GM21367 (cell line): ENCODE measurements around the gene TENT5C.

Source experiments
- ATAC-seq: cut with Tn5 transposase; IDR thresholded peaks from one replicate; pipeline ENCODE4 v1.9.1; 2021; ENCODE audit not compliant: unreplicated experiment

The TENT5C gene

GRCh38 chr1:117590273-117590925 is 15.4 kb upstream of the TENT5C start:
- ATAC-seq: no peak

DNA sequence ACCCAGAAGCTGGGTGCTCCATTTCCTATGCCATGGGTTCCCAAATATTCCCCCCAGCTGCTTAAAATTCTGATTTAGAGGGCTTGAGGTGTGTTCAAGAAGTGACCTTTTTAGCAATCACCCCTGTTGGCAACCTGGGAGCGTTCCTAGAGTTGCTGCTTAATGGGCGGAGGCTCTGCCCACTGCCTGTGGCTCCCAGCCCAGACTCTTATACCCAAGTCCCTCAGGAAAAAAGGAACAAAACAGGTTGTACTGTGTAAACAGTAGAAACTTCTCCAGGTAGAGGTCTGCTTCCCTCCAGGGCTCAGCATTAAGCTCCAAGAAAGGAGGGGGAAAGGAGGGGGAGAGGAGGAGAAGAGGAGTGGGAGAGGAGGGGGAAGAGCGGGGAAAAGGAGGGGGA is 14.6 kb upstream of the TENT5C start:
- no peak for ATAC-seq

DNA sequence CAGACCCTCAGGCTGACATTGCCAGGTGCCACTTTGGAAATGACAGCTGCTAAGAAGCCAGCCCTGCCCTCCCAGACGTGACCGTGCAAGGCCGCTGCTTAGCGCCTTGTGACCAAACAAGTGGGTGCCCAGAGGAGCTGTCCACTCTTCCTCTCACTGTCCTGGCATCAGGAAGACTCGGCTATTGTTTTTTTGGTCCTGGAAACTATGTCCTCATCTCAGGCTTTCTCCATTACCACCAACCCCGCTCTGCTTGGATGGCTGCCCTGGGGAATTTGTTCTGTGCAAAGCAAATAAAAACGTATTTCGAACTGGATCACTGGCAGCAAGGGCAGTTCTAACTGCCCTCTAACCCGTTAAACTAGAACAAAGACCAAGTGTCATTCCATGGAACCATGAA is 13.7 kb upstream of the TENT5C start:
- ATAC-seq: no peak

GRCh38 chr1:117594261-117594990 is 11.4 kb upstream of the TENT5C start:
- no peak for ATAC-seq

DNA sequence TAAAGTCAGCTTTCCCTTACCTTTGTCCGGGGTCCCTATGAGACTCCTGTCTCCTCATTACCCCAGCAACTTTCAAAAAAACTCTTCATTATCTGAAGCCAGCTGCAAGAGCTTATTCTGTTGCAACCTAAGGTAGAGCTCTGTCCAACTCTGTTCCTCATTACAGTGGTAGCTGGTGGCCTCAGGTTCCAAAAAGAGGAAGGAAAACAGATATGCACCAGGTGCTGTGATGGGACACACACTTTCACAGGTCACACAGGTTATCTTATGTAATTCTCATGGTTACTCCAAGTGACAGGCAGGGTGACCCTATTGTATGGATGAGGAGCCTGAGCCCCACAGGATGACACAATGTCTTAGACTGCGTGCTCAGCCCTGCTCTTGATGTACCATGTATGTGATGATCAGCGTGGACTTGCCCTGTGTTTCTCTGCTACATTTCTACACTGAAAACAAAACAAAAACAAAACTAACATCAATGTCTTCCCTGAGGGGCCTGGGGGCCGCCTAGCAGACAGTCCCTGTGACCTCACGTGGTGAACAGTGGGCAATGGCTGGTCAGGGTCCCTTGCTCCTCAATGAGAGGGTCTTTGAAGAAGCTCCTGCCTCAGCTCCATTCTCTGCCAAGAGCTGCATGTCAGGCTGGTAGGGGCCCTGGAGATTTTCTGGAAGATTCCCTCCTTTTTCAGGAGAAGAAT is 9.7 kb upstream of the TENT5C start:
- ATAC-seq: no peak

GRCh38 chr1:117598489-117598888 is 7.4 kb upstream of the TENT5C start:
- ATAC-seq: no peak

DNA sequence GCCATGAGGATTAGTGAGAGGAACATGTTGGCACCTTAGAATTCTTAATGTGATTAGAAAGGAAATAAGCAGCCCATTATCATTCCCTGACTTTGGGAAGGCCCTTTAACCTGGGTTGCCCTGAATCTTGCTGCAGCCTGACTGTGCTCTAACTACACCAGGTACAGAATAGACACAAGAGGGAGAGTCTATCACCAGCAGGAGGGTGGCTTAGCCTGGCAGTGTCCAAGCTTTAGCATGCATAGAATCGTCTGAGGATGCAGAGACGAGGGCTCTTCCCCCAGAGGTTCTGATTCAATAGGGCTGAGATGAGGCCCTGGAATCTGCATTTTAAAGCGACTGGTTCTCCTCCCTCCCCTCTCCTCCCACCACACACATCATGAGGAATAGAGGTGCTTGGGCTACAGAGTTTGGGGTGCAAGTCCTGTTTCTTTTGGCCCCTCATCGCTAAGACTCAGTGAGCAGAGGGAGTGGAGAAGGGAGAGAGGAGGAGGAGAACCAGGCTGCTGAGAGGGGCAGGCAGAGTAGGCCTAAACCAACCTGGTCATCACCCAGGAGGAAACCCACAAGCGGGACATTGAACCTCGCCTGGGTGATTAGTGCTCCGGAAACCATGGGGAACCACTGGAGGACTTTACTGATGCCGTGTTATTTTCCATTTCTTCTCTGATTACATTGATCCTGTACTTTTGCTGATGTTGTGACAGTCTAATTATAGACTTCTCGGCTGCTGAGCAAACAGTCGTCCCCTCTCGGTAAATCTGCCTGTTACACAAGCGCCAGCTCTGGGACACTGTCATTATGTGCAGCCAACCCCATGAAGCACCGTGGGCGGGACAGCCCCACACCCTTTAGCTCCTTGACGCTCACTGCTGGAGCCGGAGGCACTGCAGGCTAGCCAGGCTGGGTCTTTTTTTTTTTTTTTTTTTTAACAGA is 6.3 kb upstream of the TENT5C start:
- no peak for ATAC-seq

DNA sequence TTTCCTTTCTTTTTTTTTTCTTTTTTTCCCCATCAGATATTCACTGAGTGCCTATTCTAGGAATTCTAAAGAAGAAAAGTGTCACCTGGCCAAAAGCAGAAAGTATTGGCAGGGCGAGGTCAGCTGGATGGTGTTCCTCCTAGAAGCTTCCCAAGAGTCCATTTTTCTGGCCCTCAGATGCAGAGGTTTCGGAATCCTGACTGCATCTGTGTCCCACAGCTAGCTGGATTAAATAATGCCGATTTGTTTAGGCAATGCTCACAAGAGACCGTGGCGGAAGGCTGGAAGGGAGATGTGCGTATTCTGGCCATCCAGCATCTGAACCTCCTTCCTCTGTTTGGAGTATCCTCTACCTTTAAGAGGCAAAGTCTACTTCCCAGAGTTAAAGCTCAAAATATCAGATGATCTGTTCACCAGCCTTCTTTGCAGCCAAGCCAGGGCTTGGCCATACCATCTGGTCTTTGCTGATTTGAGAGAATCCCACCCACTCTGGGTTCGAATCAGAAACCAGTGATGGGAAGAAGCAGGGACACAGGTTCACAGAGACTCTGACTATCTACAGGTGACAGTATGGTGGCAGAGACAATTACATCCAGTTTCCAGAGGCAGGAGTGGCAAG is 5.4 kb upstream of the TENT5C start:
- ATAC-seq: no peak

- ATAC-seq: no peak
These were observed 4.9 kb upstream of the TENT5C start for GRCh38 chr1:117600966-117601365.

DNA sequence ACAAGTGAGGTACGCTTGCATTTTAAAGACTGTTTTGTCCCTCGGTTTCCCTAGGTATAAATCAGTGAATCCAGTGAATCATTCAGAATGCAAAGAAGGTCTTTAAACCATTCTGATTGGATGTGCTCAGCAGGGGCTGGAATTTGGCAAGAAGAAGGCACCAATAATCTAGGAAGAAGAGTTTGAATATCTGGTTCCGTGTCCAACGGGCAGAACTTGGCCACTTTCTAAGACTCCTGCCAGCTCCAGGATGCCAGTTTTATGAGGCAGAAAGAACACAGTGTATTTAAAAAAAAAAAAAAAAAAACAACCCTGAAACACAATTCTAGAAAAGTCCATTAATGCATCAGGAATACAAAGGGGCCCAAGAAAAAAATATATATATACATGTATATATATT is 3.0 kb upstream of the TENT5C start:
- ATAC-seq: no peak

DNA sequence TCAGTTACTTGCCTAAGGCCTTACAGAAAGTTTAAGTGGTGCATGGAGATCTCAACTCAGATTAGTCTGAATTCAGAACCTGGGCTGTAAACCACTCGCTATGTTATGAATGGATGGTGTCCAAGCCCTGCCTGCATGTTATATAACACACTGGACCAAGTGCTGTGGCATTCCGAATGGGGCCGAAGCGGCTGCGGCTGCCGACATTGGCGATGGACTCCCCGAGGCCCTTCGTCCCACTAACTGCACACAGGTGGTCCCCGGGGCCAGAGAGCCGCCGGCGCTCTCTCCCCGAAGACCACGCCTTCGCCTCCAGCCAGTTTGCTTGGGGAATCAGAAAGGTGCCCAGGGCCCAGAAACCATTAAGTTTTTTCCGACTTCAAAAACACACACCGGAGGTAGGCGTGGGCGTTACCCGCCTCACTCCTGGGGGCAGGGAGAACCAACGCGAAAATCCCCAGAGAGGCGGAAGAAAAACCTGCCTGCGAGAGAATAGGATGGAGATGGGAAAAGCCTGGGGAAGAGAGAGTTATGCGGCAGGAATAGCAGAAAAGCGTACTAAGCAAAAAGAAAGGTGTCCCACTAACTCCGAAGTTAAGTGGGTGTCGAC is 579 bp upstream of the TENT5C start:
- ATAC-seq: peak; percentile 18

DNA sequence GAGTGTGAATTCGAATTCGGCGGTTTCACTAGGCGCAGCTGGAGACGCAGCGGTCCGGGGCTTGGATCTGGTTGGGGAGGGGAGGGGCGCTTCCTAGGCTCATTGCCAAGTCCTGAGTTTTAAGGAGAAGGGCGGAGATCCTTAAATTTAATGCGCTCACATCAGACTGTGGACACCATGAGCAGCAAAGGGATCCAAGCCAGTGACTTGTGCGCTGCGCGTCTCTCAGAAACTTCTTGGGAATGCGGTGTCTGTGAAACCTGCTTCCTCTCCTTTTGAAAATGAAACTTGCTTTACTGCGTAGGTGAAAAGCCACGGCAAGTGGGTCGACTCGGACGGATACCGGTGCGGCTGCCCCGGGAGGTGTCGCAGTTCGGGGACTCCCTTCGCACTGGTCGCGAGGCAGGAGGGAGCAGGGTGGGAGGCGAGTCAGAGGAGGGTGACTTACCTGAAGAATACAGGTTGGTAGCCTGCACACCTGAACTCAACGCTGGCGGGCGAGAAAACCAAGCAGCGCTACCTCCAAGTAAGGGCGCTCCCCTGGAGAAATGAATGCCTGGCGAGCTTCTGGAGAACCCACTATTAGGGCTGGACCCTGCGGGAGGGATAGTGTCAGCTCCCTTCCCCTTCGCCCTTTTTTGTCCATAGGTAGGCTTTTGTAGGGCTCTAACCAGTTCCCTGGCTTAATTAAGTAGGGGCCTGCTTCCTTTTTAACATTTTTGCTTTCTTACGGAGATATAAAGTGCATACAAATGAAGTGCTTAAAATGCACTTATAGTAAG is 992 bp downstream of the TENT5C start:
- peak; percentile 14 for ATAC-seq

DNA sequence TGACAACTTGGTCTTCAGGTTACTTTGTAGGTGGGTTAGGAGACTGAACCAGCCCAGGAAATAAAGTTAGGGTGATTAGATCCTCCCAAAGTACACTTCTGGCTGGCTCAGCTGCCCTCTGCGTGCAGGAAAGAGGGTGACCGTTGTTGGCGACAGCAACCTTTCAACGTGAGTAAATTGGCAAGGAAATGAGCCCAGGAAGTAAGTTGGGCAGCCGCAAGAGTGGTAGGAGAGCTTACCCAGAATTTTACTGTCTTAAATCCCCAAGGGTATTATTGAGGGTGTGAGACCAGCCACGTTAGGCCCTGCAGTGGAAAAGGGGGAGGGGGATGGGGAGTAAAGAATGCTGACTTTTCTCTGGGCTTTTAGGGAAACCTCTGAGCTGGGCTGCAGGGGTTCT is 1.6 kb downstream of the TENT5C start:
- no peak for ATAC-seq

- ATAC-seq: no peak
These were observed 2.3 kb downstream of the TENT5C start for GRCh38 chr1:117608115-117608615.

GRCh38 chr1:117608758-117609157 is 2.9 kb downstream of the TENT5C start:
- ATAC-seq: no peak

DNA sequence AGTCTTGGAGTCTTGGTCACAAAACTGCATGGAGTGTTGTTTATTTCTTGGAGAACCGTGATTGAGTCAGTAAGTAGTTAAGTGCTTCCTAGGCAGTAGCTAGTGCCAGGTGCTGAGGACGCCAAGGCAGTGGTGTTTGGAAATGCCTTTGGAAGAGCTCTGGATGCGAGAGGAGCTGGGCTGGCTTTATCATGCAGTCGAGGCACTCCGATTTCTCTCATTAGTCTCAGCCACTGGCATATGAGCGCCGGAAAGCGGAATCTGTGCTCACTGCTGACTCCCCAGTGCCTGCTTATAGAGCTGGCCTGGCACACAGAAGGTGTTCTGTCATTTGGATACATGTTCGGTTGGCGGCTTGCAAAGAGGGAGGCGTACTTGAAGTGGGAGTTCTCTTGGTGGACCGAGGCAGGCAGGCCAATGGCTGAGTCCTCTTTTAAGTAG is 3.6 kb downstream of the TENT5C start:
- ATAC-seq: no peak

DNA sequence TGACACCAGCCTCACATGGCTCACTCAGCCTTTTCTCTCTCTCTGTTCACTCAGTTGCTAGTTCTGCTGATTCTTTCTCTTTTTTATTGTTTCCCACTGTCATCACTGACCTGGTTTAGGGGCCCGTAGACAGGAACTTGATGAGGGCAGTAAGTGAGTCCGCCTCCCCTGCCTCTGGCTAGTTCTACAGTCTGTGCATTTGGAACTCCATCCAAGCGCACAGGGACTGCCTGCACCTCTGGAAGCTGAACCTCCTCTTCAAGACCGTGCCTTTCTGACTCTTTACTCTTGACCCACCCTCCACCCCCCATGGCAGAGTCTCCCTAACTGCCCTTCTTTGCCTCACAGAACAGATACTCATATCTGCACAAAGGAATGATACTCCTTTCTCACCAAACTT is 4.2 kb downstream of the TENT5C start:
- ATAC-seq: no peak

GRCh38 chr1:117611121-117611601 is 5.3 kb downstream of the TENT5C start:
- no peak for ATAC-seq

DNA sequence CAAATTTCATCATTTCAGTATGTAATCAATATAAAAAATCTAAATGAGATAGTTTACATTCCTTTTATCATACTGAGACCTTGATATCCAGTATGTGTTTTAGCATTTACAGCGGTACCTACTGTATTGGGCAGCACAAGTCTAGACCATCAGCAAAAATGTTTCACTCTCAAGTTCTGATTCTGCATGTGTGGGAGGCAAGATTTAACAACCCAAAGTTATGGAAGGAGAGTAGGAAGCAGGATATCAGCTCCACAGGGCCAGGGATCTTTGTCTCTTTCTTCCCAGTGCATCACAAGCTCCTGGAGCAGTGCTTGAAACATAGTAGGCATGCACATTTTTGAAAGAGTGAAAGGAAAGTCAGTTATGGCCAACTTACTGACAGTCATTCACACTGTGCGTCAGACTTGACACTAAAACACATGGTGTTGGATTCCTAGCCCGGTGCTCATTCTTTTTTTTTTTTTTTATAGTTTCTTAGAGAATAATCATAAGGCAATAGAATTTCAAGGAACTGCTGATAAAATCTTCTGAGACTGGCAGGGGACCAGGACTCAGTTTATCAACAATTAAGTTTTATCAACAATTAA is 6.1 kb downstream of the TENT5C start:
- no peak for ATAC-seq
